ENCODE measurements around the gene PRMT1.

The PRMT1 gene

DNA sequence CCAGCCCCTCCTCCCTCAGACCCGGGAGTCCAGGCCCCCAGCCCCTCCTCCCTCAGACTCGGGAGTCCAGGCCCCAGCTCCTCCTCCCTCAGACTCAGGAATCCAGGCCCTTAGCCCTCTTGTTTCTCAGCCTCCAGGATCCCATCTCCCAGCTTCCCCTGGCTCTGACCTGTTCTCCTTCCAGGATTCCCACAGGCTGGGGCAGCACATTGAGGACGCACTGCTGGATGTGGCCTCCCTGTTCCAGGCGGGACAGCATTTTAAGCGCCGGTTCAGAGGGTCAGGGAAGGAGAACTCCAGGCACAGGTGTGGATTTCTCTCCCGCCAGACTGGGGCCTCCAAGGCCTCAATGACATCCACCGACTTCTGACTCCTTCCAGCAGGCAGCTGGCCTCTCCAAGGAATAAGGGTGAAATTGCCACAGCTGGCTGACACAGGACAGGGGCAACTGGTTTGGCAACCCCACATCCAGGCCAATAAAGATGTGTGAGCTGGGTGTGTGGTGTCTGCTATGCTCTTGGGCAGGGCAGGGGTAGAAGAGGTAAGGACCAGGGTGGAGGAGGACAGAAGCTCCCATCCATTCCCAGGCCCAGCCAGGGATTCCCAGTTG, 36.3 kb downstream of the PRMT1 start:
- TF ChIP-seq TAF1 (IDR thresholded peaks at IDR 0.05; ENCODE audit: low read depth) (no peak), FOXM1 (IDR thresholded peaks at IDR 0.05; ENCODE audit: borderline replicate concordance, low read depth) (no peak), TEAD4 (IDR thresholded peaks at IDR 0.05) (no peak), YY1 (IDR thresholded peaks at IDR 0.05; ENCODE audit: low read depth) (no peak), EP300 (IDR thresholded peaks at IDR 0.05; ENCODE audit: borderline replicate concordance) (no peak), EGR1 (IDR thresholded peaks at IDR 0.05) (no peak), NFIC (IDR thresholded peaks at IDR 0.05) (no peak), CEBPB (IDR thresholded peaks at IDR 0.05) (no peak), RAD21 (IDR thresholded peaks at IDR 0.05; ENCODE audit: low read depth) (no peak), ZBTB7A (IDR thresholded peaks at IDR 0.05; ENCODE audit: low read depth) (no peak)
- TF ChIP-seq, protein P1, sequence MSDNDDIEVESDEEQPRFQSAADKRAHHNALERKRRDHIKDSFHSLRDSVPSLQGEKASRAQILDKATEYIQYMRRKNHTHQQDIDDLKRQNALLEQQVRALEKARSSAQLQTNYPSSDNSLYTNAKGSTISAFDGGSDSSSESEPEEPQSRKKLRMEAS (IDR thresholded peaks at IDR 0.05), result no peak
- TF ChIP-seq, protein P2, sequence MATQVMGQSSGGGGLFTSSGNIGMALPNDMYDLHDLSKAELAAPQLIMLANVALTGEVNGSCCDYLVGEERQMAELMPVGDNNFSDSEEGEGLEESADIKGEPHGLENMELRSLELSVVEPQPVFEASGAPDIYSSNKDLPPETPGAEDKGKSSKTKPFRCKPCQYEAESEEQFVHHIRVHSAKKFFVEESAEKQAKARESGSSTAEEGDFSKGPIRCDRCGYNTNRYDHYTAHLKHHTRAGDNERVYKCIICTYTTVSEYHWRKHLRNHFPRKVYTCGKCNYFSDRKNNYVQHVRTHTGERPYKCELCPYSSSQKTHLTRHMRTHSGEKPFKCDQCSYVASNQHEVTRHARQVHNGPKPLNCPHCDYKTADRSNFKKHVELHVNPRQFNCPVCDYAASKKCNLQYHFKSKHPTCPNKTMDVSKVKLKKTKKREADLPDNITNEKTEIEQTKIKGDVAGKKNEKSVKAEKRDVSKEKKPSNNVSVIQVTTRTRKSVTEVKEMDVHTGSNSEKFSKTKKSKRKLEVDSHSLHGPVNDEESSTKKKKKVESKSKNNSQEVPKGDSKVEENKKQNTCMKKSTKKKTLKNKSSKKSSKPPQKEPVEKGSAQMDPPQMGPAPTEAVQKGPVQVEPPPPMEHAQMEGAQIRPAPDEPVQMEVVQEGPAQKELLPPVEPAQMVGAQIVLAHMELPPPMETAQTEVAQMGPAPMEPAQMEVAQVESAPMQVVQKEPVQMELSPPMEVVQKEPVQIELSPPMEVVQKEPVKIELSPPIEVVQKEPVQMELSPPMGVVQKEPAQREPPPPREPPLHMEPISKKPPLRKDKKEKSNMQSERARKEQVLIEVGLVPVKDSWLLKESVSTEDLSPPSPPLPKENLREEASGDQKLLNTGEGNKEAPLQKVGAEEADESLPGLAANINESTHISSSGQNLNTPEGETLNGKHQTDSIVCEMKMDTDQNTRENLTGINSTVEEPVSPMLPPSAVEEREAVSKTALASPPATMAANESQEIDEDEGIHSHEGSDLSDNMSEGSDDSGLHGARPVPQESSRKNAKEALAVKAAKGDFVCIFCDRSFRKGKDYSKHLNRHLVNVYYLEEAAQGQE (IDR thresholded peaks at IDR 0.05; ENCODE audit: low read depth), result no peak

DNA sequence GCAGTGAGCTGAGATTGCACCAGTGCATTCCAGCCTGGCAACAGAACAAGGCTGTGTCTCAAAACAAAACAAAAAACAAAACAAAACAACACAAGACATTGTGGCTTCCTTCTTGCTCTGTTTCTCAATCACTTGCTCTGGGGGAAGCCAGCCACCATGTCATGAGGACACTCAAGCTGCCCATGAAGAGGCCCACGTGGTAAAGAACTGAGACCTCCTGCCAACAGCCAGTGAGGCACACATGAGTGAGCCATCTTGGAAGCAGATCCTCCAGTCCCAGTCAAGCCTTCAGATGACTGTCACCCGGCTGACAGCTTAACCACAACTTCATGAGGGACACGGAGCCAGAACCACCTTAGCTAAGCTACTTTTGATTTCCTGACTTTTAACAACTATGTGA, 39.1 kb downstream of the PRMT1 start:
- TF ChIP-seq YY1 (IDR thresholded peaks at IDR 0.05; ENCODE audit: low read depth), result no peak
- no peak for TF ChIP-seq FOXM1 (IDR thresholded peaks at IDR 0.05; ENCODE audit: borderline replicate concordance, low read depth)
- no peak for TF ChIP-seq CREB1 (IDR thresholded peaks at IDR 0.05; ENCODE audit: low read depth)
- TF ChIP-seq TEAD4 (IDR thresholded peaks at IDR 0.05), result no peak
- no peak for TF ChIP-seq TCF12 (IDR thresholded peaks at IDR 0.05; ENCODE audit: low read depth)
- no peak for TF ChIP-seq EP300 (IDR thresholded peaks at IDR 0.05; ENCODE audit: borderline replicate concordance)
- TF ChIP-seq RAD21 (IDR thresholded peaks at IDR 0.05; ENCODE audit: low read depth), result no peak
- TF ChIP-seq EGR1 (IDR thresholded peaks at IDR 0.05), result no peak
- no peak for TF ChIP-seq TAF1 (IDR thresholded peaks at IDR 0.05; ENCODE audit: low read depth)
- TF ChIP-seq, protein P1 (IDR thresholded peaks at IDR 0.05), result no peak
- TF ChIP-seq NFIC (IDR thresholded peaks at IDR 0.05), result no peak
- TF ChIP-seq CEBPB (IDR thresholded peaks at IDR 0.05), result no peak
- no peak for TF ChIP-seq ZBTB7A (IDR thresholded peaks at IDR 0.05; ENCODE audit: low read depth)
- TF ChIP-seq, protein P2 (IDR thresholded peaks at IDR 0.05; ENCODE audit: low read depth), result no peak
- TF ChIP-seq, protein P3, sequence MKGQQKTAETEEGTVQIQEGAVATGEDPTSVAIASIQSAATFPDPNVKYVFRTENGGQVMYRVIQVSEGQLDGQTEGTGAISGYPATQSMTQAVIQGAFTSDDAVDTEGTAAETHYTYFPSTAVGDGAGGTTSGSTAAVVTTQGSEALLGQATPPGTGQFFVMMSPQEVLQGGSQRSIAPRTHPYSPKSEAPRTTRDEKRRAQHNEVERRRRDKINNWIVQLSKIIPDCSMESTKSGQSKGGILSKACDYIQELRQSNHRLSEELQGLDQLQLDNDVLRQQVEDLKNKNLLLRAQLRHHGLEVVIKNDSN (IDR thresholded peaks at IDR 0.05), result no peak

DNA sequence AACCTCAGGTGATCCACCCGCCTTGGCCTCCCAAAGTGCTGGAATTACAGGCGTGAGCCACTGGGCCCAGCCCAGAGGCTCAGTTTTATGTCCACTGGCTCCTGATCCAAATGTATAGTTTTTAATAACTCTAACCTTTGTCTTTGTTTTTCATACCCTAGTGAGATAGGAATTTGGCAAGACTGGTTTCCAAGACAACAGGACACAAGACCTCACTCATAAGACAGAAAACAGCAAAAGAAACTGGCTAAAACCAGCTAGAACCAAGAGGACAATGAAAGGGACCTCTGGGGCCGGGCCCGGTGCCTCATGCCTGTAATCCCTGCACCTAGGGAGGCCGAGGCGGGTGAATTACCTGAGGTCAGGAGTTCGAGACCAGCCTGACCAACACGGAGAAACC, 41.4 kb downstream of the PRMT1 start:
- TF ChIP-seq TAF1 (IDR thresholded peaks at IDR 0.05; ENCODE audit: low read depth), result no peak
- TF ChIP-seq, protein P3 (IDR thresholded peaks at IDR 0.05), result no peak
- no peak for TF ChIP-seq EP300 (IDR thresholded peaks at IDR 0.05; ENCODE audit: borderline replicate concordance)
- TF ChIP-seq CEBPB (IDR thresholded peaks at IDR 0.05), result no peak
- TF ChIP-seq, protein P2 (IDR thresholded peaks at IDR 0.05; ENCODE audit: low read depth), result no peak
- TF ChIP-seq YY1 (IDR thresholded peaks at IDR 0.05; ENCODE audit: low read depth), result no peak
- no peak for TF ChIP-seq TEAD4 (IDR thresholded peaks at IDR 0.05)
- no peak for TF ChIP-seq CREB1 (IDR thresholded peaks at IDR 0.05; ENCODE audit: low read depth)
- no peak for TF ChIP-seq RAD21 (IDR thresholded peaks at IDR 0.05; ENCODE audit: low read depth)
- TF ChIP-seq ZBTB7A (IDR thresholded peaks at IDR 0.05; ENCODE audit: low read depth), result no peak
- TF ChIP-seq, protein P1 (IDR thresholded peaks at IDR 0.05), result no peak
- TF ChIP-seq EGR1 (IDR thresholded peaks at IDR 0.05), result no peak
- TF ChIP-seq NFIC (IDR thresholded peaks at IDR 0.05), result no peak
- TF ChIP-seq TCF12 (IDR thresholded peaks at IDR 0.05; ENCODE audit: low read depth), result no peak
- no peak for TF ChIP-seq FOXM1 (IDR thresholded peaks at IDR 0.05; ENCODE audit: borderline replicate concordance, low read depth)

DNA sequence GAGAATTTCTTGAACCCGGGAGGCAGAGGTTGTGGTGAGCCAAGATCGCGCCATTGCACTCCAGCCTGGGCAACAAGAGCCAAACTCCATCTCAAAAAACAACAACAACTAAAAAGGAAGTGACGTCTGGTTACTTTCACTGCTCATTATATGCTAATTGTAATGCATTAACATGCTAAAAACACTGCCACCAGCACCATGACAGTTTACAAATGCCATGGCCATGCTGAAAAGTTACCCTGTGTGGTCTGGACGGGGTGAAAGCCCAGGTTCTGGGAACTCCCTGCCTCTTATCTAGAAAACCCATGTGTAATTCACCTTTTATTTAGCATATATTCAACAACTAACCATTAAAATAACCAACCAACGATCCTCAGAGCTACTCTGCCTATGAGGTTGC, 41.9 kb downstream of the PRMT1 start:
- TF ChIP-seq, protein P3 (IDR thresholded peaks at IDR 0.05), result no peak
- TF ChIP-seq FOXM1 (IDR thresholded peaks at IDR 0.05; ENCODE audit: borderline replicate concordance, low read depth) (no peak), YY1 (IDR thresholded peaks at IDR 0.05; ENCODE audit: low read depth) (no peak), NFIC (IDR thresholded peaks at IDR 0.05) (no peak), CEBPB (IDR thresholded peaks at IDR 0.05) (no peak), CREB1 (IDR thresholded peaks at IDR 0.05; ENCODE audit: low read depth) (no peak), TAF1 (IDR thresholded peaks at IDR 0.05; ENCODE audit: low read depth) (no peak), EP300 (IDR thresholded peaks at IDR 0.05; ENCODE audit: borderline replicate concordance) (no peak), TCF12 (IDR thresholded peaks at IDR 0.05; ENCODE audit: low read depth) (no peak), TEAD4 (IDR thresholded peaks at IDR 0.05) (no peak), RAD21 (IDR thresholded peaks at IDR 0.05; ENCODE audit: low read depth) (no peak)
- TF ChIP-seq, protein P2 (IDR thresholded peaks at IDR 0.05; ENCODE audit: low read depth), result no peak
- TF ChIP-seq, protein P1 (IDR thresholded peaks at IDR 0.05), result no peak
